NT2/D1 (cell line): ENCODE data around the gene RTL10.
"Not testable (repeated sequence)": the region's sequence is repeated elsewhere in the genome, so short reads cannot be mapped to it uniquely, and the experiment has no call there.

ENCODE experiments used
- DNase-seq: peaks from one replicate; pipeline ENCODE4 v3.0.0-alpha.2; 2011; ENCODE audit warnings: low read depth, low spot score
- H3K27me3 ChIP-seq: 2 replicates; pipeline ENCODE4 v1.6.0; 2011; ENCODE audit warnings: mild to moderate bottlenecking; ENCODE audit not compliant: insufficient read length, insufficient read depth
- H3K36me3 ChIP-seq: 2 replicates; pipeline ENCODE4 v1.6.1; 2011; ENCODE audit warnings: mild to moderate bottlenecking, low read length, mixed read lengths; ENCODE audit not compliant: insufficient read depth, insufficient read length
- H3K4me1 ChIP-seq: 2 replicates; pipeline ENCODE4 v1.5.1; 2011; ENCODE audit not compliant: insufficient read depth, insufficient read length
- H3K4me3 ChIP-seq: 2 replicates; pipeline ENCODE4 v1.5.1; 2011; ENCODE audit warnings: low read depth; ENCODE audit not compliant: insufficient read length
- H3K9ac ChIP-seq: 2 replicates; pipeline ENCODE4 v1.6.0; 2011; ENCODE audit warnings: low read depth; ENCODE audit not compliant: insufficient read length
- H3K9me3 ChIP-seq: 2 replicates; pipeline ENCODE4 v1.5.1; 2011; ENCODE audit warnings: mild to moderate bottlenecking, low read length; ENCODE audit not compliant: insufficient read depth
- SUZ12 ChIP-seq: IDR thresholded peaks from 2 replicates; pipeline ENCODE4 v1.6.1; 2011; ENCODE audit not compliant: insufficient read length, insufficient read depth; ENCODE audit errors: extremely low read depth
- YY1 ChIP-seq: IDR thresholded peaks from 2 replicates; pipeline ENCODE4 v1.6.1; 2011; ENCODE audit not compliant: insufficient read length, insufficient read depth
- ZNF274 ChIP-seq: IDR thresholded peaks from 2 replicates; pipeline ENCODE4 v1.6.1; 2011; ENCODE audit warnings: mild to moderate bottlenecking, low read depth, low read length

The RTL10 gene

DNA sequence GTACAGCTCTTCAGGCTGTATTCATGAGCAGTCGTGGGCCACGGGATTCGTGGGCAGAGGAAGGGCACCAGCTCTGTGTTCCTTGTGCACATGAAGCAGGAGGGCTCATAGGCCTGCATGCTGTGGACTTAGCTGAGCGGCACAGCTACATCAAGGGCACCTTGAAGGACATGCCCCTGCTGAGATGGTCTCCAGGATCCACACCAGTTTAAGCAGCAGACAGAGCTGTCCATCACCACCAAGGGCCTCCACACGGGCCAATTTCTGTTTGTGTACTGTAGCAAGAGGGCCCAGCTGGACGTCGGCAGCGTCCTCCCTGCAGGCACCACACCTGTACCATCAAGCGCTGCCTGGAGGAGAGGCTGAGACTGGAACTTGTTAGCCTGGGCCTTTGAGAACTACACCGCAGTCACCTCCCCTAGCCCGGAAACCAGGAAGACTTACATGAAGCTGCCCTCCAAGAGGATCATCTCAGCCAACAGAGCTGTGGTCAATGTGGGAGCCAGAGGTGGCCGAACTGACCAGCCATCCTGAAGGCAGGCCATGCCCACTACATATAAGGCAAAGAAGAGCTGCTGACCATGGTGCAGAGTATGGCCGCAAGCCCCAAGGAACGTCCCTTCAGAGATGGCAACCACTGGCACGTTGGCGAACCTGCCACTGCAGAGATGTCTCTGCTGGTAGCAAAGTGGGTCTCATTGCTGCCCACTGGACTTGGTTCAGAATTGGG, 32.7 kb upstream of the RTL10 start:
- H3K36me3 ChIP-seq = peaks cover 7% of the 10 kb centered on the region
- H3K9ac ChIP-seq = no peak overlapping the region
- H3K27me3 ChIP-seq = no peaks in the 10 kb centered on the region
- DNase-seq = no peak
- H3K4me1 ChIP-seq = peaks cover 22% of the 10 kb centered on the region
- no peak overlapping the region for H3K4me3 ChIP-seq
- no peaks in the 10 kb centered on the region for H3K9me3 ChIP-seq
- no peak for TF ChIP-seq ZNF274
- no peak for TF ChIP-seq YY1
- no peak for TF ChIP-seq SUZ12

DNA sequence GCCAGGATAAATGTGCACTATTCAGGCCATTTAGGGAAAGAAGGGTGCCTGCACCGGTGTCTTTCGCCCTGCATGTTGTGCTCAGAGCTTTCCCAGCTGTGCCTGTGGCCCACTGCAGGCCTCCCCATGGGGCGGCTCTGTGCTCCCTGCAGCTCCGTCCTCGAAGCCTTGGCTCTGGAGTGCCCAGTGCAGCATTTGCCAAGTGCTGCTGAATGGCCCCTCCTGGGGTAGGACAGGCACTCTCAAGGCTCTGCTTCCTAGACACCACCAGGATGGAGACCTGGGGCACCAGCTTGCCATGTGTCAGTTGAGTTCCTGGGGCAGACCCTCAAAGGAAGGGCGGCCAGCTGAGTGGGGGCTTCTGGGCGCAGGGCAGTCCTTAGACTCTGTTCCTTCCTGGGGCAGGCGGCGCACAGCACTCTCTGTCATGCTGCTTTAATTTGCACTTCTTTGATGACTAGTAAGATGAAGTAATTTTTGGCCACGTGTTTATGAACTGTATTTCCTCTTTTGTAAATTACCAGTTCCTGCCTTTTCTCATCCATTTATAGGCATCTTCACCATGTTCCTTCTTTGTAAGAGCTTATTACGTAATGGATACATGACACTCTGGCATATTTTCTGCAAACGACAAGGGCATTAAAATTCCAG, 32.1 kb upstream of the RTL10 start:
- no peak for DNase-seq
- Histone ChIP-seq H3K27me3 (no peaks in the 10 kb centered on the region), H3K36me3 (peaks cover 7% of the 10 kb centered on the region), H3K4me3 (no peak overlapping the region), H3K9me3 (no peaks in the 10 kb centered on the region), H3K4me1 (peaks cover 21% of the 10 kb centered on the region), H3K9ac (no peak overlapping the region)
- no peak for TF ChIP-seq ZNF274
- no peak for TF ChIP-seq SUZ12
- TF ChIP-seq YY1 = no peak

DNA sequence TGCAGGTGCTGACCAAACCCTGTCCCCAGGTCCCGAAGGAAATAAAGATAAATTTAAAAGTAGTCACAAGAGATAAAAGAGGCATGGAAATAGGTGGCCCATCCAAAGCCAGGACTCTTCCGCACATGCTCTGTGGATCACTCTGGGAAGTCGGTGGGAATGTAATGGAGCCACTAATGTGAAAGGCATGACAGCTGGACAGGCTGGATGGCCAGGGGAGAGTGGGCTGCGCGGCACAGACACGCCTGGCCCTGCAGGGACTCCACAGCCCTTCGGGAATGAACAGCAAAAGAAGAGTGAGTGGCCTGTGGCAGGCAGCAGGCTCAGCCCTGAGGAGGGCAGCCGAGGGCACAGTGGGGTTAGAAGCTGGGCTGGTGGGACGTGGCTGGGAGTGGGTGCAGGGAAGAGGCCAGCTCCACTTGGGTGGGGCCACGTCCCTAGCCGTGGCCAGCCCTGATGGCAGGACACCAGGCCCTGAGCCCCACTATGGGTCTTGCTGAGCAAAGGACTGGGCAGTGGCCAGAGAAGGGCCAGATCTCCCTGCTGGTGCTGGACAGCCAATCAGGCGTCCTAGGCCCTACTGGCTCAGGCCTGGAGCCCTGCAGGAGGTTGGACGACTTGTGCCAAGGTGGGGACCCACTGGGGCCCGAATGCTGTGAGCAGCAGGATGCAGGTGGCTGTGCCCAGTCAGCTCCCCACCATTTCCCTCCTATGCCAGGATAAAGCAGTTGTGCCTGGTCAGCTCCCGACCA, 31.3 kb upstream of the RTL10 start:
- Histone ChIP-seq H3K4me1 (peaks cover 22% of the 10 kb centered on the region), H3K4me3 (no peak overlapping the region), H3K9me3 (no peaks in the 10 kb centered on the region), H3K9ac (no peak overlapping the region), H3K36me3 (peaks cover 7% of the 10 kb centered on the region), H3K27me3 (no peaks in the 10 kb centered on the region)
- DNase-seq = no peak
- TF ChIP-seq ZNF274 (no peak), SUZ12 (no peak), YY1 (no peak)

GRCh38 chr22:19884954-19885751, 30.5 kb upstream of the RTL10 start:
- no peaks in the 10 kb centered on the region for H3K9me3 ChIP-seq
- H3K9ac ChIP-seq = no peak overlapping the region
- DNase-seq = no peak
- H3K27me3 ChIP-seq = no peaks in the 10 kb centered on the region
- TF ChIP-seq YY1 = no peak
- no peak for TF ChIP-seq ZNF274
- no peak for TF ChIP-seq SUZ12
- peaks cover 26% of the 10 kb centered on the region for H3K4me1 ChIP-seq
- H3K36me3 ChIP-seq = peaks cover 8% of the 10 kb centered on the region
- H3K4me3 ChIP-seq = no peak overlapping the region

DNA sequence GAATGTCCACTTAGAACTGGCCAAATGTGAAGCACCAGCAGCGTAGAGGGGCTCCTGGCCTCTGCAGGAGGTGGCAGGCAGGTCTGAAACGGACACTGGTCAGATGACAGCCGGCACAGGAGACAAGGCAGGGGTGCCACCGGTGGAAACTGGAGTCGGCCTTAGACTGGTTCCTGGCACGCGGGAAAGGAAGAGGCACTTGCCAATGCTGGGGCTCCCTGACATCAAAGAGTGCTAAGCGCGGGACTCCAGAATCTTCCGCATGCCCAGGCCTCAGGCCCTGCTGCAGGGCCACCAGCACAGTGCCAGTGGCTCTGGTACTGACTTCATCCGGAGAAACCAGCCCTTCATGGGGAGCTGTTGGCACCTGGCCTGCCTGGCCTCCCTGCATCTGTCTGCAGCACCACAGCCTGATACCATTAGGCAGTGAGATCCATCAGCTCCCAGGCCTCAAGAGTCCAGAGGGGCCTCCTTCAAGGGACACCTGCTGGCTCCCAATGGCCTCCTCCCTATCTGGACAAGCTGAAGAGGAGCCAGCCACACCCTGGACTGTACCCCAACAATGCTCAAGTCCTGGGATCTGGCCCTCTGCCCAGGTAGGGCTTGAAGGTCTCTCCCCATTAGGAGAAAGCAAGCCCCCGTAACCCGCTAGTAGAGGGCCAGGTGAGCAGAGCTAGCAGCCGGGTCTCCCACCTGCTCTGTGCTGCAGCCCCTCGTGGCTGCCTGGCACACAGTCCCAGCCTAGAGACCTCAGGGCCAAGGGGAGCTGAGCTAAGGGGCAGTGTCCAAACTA, 29.7 kb upstream of the RTL10 start:
- Histone ChIP-seq H3K27me3 (no peaks in the 10 kb centered on the region), H3K9me3 (no peaks in the 10 kb centered on the region), H3K4me3 (no peak overlapping the region), H3K36me3 (peaks cover 14% of the 10 kb centered on the region), H3K9ac (no peak overlapping the region), H3K4me1 (peaks cover 31% of the 10 kb centered on the region)
- no peak for TF ChIP-seq ZNF274
- no peak for TF ChIP-seq YY1
- TF ChIP-seq SUZ12 = no peak
- no peak for DNase-seq

GRCh38 chr22:19883446-19883845, 28.8 kb upstream of the RTL10 start:
- H3K9me3 ChIP-seq, H3K4me3 ChIP-seq, DNase-seq, H3K9ac ChIP-seq, H3K27me3 ChIP-seq: not testable (repeated sequence)
- H3K4me1 ChIP-seq = peaks cover 34% of the 10 kb centered on the region
- peaks cover 18% of the 10 kb centered on the region for H3K36me3 ChIP-seq
